Fibroblast of the aortic adventitia (primary cell): ENCODE measurements around the gene AGFG1. TPM values are rescaled to one million over a fixed set of nuclear protein-coding genes. Genes with fewer than 3 reads are reported as not detected.
"Not testable (repeated sequence)": the region's sequence is repeated elsewhere in the genome, so short reads cannot be mapped to it uniquely, and the experiment has no call there.

Experiments
- DNase-seq: peaks from one replicate; pipeline ENCODE4 v3.0.0-alpha.2; 2010; ENCODE audit warnings: low read depth
- H3K4me3 ChIP-seq: 2 replicates; pipeline ENCODE4 v1.5.1; 2011; ENCODE audit warnings: low read depth, mild to moderate bottlenecking, control low read depth, low read length, moderate library complexity
- total RNA-seq: library from RNA; depleted of rRNA; stranded (reverse); fragments of >200 nt; gene quantifications from 2 replicates; pipeline ENCODE4 v1.2.3, GENCODE V29; 2012; ENCODE audit warnings: low replicate concordance
- TF ChIP-seq, protein P1 (sequence below): IDR thresholded peaks from 2 replicates; pipeline ENCODE4 v1.5.1; 2011; ENCODE audit warnings: mild to moderate bottlenecking, low read length, control low read depth, inconsistent platforms; ENCODE audit not compliant: insufficient read depth

Gene AGFG1
- total RNA-seq, 1 donor, result 81.3 TPM

DNA sequence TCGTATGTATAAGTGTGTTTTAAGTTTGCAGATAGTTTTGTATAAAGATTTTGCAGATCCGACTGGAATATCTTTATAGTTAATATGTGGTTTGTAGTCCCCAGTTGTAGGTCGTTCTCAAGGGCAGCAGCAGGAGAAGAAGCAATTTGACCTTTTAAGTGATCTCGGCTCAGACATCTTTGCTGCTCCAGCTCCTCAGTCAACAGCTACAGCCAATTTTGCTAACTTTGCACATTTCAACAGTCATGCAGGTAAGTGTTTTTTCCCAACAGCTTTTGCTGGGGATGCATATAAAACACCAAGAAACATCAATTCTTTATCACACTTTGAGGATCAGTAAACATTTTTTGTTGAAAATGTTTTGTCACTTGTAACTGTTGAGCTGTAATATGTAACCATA lies 52.7 kb downstream of the AGFG1 start:
- DNase-seq, result no peak
- no peak overlapping the region for H3K4me3 ChIP-seq
- TF ChIP-seq, protein P1, sequence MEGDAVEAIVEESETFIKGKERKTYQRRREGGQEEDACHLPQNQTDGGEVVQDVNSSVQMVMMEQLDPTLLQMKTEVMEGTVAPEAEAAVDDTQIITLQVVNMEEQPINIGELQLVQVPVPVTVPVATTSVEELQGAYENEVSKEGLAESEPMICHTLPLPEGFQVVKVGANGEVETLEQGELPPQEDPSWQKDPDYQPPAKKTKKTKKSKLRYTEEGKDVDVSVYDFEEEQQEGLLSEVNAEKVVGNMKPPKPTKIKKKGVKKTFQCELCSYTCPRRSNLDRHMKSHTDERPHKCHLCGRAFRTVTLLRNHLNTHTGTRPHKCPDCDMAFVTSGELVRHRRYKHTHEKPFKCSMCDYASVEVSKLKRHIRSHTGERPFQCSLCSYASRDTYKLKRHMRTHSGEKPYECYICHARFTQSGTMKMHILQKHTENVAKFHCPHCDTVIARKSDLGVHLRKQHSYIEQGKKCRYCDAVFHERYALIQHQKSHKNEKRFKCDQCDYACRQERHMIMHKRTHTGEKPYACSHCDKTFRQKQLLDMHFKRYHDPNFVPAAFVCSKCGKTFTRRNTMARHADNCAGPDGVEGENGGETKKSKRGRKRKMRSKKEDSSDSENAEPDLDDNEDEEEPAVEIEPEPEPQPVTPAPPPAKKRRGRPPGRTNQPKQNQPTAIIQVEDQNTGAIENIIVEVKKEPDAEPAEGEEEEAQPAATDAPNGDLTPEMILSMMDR, result no peak

DNA sequence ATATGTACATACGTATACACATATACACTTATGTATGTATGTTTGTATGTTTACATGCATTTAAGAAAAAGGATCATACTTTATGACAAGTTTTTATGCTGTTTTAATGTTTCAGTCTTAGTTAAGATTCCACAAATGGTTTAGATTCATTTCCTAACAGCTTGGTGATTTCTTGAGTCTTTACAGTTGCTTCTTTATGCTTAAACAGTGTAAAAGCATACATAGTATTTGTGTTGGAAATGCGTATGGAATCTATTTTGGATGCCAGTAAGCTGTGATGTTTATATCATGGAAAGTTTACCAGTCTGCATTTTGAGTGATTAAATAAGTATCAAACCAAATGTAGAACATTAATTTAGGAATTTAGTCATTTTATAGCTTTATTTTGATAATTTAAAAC lies 55.4 kb downstream of the AGFG1 start:
- no peak for DNase-seq
- TF ChIP-seq, protein P1, result no peak

DNA sequence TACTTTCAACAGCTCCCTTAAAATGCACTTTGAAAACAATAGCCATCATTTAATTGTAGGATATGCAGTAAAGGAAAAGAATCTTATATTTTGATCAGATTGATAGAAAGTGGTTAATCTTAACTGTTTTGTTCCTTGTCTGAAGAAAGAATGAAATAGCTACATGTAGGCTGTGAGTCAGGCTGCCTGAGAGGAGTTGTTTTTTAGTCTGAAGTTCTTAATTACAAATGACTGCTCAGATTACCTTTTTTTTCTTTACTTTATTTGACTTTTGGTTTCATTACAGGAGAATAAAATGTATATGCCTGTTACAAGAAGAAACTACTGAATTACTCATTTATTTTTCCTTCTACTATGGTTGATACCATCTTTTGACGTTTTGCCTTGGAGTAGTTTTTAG lies 56.8 kb downstream of the AGFG1 start:
- TF ChIP-seq, protein P1, result no peak
- H3K4me3 ChIP-seq, result no peak overlapping the region

More for the DNA sequence above, 55.4 kb downstream of the AGFG1 start:
- no peak overlapping the region for H3K4me3 ChIP-seq

DNA sequence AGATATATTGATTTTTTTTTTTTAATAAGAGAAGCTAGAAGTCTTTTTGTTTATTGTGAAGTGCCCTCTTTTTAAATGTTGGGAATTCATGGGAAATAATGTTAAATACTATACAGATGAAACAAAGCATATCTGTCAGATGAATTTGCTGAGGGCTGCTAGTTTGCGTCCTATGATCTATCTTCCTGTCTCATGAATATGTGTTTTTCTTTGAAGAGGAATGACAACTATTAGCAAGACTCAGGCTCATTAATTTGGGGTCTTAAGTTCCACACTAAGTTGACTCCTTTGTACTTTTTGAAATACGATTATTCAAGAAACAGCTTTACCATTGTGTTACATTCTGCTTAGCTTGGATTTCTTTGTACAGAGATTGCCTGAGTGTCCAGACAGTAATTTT lies 57.9 kb downstream of the AGFG1 start:
- no peak for DNase-seq
- no peak overlapping the region for H3K4me3 ChIP-seq
- TF ChIP-seq, protein P1, result no peak

More for the DNA sequence above, 56.8 kb downstream of the AGFG1 start:
- no peak for DNase-seq

DNA sequence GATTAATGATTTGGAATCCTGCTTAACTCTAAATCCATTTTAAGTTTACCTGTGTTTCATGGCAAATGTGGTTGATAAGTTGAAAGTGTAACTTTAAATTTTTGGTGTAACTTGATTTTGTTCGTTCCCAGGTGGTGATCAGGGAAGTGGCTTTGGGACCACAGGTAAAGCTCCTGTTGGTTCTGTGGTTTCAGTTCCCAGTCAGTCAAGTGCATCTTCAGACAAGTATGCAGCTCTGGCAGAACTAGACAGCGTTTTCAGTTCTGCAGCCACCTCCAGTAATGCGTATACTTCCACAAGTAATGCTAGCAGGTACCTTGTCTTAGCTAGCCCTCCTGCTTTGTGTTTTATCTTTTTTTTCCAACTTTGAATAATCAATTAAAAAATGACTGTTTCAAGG lies 62.8 kb downstream of the AGFG1 start:
- DNase-seq, result no peak
- TF ChIP-seq, protein P1, result no peak

DNA sequence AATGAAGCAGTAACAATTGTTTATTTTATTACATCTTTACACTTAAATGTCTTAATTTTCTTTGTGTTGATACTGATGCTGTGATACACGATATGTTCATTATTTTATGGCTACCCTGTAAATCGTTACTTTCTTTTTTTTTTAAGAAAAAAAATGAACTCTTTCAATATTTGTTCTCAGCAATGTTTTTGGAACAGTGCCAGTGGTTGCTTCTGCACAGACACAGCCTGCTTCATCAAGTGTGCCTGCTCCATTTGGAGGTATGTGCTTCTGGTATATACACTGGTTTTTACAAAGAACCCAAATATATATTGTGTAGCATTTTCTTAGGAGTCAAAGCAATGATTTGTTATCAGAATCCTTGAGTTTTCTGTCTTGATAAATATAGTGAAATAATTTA lies 64.5 kb downstream of the AGFG1 start:
- no peak overlapping the region for H3K4me3 ChIP-seq
- no peak for DNase-seq
- TF ChIP-seq, protein P1, result no peak

More for the DNA sequence above, 62.8 kb downstream of the AGFG1 start:
- H3K4me3 ChIP-seq, result no peak overlapping the region

DNA sequence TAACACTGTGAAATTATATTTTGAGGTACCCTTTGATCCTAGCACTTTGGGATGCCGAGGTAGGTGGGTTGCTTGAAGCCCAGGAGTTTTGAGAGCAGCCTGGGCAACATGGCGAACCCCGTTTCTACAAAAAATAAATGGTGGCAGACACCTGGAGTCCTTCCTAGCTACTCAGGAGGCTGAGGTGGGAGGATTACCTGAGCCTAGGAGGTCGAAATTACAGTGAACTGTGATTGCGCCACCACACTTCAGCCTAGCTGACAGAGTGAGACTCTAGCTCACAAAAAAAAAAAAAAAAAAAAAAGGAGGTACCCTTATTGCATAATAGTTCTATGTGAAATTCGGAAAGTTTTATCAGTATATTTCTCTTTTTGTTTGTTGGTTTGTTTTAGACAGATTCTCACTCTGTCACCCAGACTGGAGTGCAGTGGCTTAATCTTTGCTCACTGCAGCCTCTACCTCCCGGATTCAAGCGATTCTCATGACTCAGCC lies 67.6 kb downstream of the AGFG1 start:
- no peak overlapping the region for H3K4me3 ChIP-seq
- TF ChIP-seq, protein P1, result no peak
- DNase-seq, result no peak

DNA sequence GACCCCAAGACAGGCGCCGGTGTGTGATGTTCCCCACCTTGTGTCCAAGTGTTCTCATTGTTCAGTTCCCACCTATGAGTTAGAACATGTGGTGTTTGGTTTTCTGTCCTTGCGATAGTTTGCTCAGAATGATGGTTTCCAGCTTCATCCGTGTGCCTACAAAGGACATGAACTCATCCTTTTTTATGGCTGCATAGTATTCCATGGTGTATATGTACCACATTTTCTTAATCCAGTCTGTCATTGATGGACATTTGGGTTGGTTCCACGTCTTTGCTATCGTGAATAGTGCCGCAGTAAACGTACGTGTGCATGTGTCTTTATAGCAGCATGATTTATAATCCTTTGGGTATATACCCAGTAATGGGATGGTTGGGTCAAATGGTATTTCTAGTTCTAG lies 68.4 kb downstream of the AGFG1 start:
- not testable (repeated sequence) for H3K4me3 ChIP-seq, DNase-seq
